Fibroblast of upper back skin (primary cell): ENCODE data around the gene FGD5.

Experiments used
- DNase-seq: peaks from one replicate; pipeline ENCODE4 v3.0.0-alpha.2; 2013

FGD5 gene

DNA sequence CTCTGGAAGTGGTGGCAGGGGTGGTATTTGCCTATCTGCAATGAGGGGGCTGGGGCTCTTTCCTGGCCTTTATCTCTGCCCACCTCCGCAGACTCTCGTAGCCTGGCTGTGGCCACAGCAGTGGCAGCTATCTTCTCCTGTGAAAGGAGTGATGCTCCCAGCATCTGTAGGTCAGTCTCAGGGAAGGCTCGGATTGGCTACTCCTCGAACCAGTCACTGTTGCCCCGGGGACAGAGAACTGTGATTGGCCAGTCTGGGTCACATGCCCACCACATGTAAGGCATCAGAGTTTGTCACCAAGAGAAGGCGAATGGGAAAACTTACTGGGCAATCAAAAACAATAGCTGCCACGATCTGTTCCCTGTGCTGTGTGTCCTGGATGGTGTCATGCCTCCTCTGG, 30.1 kb upstream of the FGD5 start:
- no peak for DNase-seq

DNA sequence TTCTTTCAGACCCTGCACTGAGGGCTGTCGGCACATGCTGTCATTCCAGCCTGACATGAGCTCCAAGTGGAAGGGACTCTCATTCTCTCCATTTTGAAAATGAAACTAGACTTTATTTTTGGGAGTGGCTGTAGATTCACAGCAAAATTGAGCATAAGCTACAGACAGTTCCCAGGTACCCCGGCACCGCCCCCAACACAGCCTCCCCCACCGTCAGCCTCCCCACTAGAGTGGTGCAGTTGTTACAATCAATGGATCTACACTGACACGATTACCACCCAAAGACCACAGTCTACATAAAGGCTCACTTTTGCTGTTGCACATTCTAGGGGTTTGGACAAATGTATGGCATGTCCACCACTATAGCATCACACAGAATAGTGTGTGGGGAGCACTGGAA, 29.5 kb upstream of the FGD5 start:
- no peak for DNase-seq

DNA sequence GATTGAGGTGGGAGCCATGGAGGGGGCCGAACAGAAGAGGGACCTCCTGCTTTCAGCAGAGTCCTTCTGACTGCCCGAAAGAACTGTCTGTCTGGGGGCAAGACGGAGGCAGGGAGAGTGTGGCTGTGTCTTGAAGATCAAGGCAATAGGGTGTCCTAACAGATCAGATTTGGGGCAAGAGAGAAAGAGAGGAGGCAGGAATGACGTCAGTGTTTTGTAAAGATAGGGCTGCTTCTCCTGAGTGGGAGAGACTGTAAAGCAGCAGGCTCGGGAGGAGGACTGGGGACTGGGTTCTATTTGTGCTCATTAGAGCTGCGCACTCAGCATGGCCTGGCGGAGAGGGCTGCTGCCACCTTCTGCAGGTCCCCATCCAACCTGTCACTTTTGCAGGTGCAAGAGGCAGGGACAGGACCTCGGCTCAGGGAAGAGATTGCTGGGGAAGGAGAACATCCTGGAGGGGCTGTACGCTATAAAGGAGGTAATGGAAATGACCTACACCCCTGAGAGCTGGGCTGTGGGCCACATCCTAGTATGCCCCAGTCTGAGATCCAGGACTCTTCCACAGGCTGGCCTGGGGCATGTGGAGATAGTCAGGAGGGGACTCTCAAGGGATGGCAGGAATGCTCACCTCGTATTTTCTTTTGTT, 29.0 kb upstream of the FGD5 start:
- DNase-seq: no peak

DNA sequence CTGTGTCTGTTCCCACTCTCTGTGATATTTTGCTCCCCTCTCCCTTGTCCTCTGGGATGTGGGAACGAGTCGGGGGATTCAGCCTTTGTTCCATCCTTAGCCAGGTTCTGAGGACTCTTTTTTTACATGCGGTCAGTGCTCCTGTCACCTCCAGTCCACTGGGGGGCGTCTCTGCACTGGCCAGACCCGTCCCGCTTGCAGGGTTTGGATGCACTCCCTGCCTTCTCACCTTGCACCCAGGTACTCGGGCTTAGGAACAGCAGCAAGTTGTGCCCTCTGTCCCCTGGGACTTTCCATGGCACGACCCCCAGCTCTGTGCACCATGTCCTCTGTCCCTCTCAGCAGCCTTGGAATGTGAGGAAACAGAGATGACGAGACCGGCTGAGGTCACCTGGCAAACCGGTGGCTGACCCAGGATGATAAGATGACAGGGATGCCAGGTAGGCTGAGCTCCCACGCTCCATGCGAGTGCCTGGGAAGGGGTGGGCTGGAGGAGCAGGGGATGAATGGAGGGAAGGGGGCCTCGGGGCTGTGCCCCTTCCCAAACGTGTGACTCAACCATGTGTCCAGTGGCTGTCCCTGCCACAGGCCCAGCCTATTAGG, 27.3 kb upstream of the FGD5 start:
- peak; percentile 12 for DNase-seq

DNA sequence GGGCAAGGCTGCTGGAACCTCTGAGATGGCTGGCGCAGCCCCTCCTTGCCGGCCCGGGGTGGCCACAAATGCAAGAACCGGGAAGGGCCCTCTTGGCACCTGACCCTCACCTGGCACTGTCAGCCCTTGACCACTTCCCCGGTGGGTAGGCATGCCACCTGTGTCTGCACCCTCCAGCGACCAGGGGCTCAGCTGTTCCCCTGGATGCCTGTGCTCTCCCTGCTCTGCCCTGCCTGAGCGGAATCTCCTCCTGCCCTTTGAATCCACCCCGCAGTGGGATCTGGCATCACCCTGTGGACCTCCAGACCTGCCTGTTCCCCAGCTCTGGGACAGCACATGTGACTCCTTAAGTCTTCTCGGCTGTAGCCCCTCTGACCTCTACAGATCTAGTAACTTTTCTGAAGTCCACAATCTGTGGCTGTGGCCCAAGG, 26.1 kb upstream of the FGD5 start:
- DNase-seq: no peak

DNA sequence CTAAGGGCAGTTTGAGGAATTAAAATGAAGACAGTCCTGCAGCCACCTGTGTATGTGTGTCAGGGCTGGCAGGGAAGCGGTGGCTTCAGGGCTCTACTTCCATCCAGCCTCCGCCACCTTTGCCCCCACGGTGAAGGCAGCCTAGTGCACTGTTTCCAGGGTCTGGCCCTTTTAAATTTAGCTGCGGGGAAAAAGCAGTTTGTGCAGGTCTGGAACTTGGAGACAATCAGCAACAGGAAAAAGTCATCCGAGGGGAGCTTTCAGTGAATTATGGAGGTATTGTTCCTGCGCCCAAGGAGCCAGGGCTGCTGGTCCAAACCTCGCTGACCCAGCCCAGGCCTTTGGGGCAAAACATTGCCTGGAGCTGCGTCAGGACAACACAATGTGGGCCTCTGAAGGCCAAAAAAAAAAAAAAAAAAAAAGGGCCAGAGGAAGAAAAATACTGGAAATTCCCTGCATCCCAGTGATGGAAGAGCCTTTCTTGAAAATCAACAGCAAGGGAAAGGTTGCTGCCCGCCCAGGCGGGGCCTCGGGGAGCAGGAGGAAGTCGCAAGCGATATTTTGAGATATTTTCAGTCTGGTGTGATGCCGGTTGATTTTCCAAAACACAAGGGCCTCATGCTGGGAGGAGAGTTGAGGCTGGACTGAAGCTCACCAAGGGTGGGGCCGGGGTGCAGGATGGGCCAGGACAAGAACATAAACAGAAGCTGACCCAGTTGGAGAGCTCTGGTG, 25.5 kb upstream of the FGD5 start:
- DNase-seq: no peak

DNA sequence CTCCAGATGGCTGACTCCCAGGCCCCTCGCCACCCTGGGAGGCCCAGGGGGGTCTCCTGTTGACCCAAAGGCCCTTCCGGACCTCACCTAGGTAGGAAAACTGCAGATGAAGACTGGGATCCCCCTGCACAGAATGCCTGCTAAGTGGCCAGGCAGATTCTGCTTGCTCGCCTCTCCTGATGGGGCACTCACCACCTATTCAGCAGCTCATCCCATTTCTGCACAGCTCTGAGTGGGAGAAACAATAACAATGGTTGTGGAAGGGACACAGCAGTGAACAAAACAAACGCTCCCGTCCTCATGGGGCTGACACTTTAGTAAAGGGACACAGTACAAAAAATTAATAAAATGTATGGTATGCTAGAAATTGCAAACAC, 24.9 kb upstream of the FGD5 start:
- DNase-seq: no peak

DNA sequence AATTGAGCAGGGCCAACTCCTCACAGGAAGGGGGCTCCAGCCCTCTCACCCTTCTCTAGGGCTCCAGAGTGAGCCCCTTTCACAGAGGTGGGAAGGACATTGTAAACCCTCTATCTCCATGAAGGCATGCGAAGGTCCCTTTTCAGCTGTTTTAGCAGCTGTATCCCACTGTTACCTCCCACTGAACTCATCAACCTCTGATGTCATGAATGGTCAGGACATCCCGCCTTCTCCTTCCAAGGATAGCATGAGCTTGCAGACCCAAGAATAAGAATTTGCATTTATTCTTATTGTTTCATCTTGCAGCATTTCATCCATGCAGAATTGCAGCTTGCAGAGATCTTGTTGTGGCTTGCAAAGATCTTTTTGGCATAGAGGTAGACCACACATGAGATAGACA, 24.3 kb upstream of the FGD5 start:
- DNase-seq: no peak

DNA sequence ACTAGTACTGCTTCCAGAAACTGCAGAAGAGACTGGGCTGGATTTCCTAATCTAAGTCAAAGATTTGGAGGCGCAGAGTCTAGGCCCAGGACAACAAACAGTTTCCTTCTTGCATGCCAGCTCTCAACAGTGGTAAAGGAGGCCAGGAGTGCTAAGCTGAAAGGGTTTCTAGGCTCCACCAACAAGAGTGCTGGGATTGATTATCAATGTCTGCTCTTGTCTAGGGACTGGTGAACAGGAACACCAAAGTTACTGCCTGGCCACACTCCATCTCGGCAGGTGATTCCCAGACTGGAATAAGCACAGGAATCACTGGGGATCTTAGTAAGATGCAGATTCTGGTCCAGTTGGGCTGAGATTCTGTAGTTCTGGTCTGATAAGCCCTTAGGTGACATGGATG, 22.8 kb upstream of the FGD5 start:
- DNase-seq: no peak

DNA sequence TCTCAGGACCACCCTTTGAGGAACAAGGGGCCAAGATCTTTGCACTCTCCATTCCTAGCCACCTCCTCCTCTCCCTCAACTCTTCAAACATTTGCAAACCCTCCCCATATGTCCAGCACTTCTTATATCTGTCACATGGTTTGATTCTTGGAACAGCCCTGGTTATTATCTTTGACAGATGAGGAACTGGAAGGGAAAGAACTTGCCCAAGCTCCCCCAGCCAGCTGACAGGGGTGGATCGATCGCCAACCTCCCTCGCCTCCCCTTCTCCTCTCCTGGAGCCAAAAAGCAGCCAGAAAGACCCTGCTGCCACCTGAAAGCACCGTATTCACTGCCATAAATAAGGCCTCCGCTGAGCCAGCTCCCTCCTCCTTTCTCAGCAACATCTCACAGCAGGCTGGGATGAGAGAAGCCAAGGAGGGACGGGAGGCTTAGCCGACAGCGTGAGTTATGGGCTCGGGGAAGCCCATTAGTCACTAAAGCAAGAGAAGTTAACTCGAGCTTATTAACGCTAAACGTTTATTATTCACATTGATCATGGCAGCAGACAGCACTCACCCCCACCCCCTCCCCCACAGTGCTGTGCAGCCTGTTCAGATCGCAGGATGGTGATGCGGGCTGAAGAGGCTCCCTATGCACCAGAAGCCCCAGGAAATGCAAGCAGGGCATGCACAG, 22.2 kb upstream of the FGD5 start:
- DNase-seq: no peak

DNA sequence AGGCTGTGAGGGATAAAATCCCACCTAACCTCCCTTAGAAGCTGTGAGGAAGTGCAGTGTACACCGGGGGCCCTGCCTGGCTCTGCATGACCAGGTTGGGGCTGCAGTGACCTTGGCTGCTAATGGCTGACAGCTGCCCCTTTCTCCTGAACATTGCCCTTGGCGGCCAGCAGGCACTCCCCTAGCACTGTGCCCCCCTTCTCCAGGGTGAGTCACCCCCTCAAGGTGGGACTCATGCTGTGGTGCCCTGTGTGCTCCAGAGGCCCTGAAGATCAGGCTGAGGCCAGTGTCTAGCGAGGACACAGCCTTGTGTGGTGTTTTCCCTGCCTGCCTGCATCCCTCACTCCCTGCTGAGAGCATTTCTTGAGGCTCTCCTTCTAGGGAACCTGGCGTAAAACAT, 21.0 kb upstream of the FGD5 start:
- no peak for DNase-seq

DNA sequence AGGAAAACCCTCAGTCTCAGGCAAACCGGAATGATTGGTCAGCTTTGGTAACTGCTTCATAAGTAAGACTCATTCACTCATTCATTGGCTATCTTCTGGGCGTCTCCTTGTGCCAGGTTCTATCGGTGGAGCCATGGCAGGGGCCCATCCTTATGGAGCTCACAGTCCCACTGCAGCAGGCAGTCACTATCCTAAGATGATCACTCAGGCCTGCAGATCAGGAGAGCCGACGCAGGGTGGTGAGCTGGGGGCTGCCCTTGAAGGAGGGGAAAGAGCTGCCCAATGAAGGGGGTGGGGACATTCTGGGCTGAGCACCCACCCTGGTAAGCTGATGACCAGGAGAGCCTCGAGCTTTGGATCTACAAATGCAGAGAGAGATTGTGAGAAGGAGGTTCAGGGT, 20.5 kb upstream of the FGD5 start:
- DNase-seq: no peak

DNA sequence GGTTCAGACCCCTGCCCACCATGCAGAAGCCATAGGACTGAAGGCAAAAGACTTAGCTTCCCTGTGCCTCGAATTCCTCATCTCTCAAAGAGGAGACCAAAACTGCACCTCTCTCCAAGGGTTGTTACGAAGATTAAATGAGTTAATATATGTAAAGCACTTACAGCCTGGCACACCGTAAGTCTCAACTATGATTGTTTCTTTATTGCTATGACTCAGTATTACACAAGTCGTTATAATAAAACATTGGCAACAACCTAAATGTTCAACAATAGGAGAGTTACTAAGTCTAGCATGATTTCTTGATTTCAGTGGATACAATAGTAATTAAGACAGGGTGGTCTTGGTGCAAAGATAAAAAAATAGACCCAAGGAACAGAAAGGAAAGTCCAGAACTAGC, 19.6 kb upstream of the FGD5 start:
- no peak for DNase-seq

DNA sequence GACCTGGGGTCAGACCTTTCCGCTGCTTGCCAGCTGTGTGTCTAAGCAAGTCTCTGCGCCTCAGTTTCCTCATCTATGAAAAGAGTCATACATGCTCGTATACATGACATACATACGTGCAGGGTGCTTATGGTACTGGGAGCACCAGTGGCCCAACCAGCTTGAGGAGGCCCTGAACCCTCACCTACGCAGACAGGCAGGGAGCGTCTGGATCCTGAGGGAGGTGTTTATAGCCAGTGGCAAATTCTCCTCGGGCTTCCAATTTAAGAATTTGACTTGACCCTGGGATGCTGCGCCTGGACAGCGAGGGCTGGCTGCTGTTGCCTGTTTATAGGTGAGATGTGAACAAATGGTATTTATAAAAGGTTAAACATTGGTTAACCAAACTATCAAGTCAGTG, 17.7 kb upstream of the FGD5 start:
- no peak for DNase-seq

DNA sequence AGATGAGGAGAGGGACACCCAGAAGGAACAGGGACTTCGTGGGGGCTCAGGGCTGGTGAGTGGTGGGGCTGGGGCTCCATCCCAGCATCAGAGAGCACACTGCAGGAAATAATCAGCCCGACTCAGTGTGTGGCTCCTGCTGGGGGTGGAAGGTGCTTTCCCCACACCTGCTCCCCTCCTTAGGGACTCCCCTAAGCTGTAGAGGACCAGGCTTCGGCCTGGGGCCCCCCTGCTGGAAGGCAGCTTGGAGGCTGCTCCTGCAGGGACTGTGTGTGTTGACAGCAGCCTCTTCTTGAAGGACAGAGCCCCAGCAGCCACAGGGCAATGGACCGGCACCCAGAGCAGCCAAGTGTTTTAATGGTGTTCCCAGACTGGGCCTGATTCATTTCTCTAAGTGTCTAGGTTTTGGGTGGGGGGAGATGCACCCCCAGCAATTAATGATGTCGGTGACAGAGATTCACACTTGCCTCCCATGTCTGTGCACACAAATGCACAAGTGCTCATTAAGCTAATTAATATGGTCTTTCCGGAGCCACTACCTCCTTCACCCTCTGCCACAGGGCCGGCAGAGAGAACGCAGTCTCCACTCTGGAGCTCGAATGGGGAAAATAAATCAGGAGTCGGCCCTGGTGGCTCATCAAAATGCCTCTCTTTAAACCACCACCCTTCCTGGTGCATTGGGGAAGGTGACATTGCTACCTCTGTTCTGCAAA, 16.9 kb upstream of the FGD5 start:
- DNase-seq: no peak

DNA sequence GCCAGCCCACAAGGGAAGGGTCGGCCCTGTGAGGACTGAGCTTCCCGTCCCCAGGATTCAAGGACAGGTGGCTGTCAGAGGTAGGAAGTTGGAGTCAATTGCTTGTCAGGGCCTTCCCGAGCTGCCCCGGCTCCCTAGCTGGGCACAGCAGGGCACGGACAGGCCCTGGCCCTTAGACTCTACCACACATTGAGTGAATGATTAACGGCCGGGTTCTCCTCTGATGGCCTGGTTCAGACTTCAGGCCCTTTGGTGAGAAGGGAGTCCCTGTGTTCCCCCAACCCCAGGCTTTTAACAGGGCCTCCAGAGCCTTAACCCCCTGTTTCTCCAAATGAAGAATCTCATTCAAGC, 16.4 kb upstream of the FGD5 start:
- DNase-seq: no peak

DNA sequence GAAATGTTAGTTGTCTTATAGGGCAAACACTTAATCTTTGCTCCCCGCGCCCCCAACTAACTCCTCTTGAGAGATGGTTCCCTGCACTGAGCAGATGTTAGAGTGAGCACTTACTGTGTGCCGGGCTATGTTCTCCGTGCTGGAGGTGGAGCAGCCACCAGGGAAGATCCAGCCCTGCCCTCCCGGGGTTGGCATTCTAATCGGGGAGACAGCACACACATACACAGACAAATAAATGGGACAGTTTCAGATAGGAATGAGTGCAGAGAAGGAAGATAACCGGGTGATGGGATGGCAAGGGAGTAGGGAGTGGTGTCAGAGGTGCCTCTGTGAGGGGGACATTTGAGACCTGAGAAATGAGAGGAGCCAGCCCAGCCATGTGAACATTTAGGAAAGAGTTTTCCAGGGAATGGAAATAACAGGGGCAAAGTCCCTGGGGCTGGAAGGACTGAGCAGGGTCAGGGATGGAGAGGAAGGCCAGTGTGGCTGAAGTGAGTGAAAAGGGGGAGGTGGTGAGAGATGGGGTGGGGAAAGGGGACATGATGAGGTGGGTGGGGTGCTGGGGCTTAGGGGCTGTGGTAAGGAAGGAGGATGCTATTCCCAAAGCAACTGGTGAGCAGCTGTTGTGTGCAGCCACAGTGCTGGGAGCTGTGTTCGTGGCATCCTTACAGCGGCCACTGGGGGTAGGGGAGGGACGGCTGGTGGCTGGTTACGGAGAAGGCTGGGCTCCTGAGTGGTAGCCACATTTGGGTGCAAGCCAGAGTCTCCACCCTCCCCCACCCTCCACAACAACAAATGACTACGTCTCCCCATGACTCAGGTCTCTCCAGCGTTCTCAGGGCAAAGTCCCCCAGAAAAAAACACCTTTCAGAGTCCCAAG, 15.4 kb upstream of the FGD5 start:
- DNase-seq: peak; percentile 40

DNA sequence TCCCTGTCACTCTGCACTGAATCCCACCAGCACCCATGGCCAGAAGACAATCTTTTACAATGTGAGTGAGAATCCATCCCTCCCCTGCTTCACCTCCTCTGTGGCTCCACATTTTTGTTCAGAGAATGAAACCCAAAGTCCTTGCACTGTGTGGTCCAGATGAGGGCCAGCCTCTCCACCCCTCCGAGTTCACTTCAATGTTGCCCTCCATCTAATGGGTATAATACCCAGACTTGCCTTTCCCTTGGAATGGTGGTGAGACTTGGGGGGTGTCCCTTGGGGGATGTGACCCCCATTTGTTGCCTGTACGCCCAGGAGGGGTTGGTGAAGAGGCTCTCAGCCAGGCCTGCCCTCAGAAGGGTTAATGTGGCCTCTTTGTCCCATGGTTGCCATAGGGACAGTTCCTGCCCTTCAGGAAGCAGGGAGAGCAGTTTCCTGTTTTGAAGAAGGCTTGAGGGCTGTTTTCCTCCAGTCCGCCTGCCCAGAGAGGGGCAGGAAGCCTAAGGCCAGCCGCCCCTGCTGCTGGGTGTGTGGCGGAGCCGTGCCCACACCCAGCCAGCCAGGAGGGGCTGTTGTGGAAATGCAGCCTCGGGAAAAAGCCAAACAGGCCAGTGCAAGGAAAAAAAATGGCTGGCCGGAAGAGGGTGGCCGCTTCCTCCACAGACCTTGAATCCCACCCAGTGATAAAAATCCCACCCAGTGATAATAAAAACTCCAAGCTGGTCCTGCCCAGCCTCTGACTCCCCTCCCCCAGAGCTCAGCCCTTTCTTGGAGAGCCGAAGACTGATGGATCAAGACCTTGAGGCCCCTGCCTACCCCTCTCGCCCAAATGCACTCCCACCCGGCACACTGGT, 14.6 kb upstream of the FGD5 start:
- DNase-seq: no peak

DNA sequence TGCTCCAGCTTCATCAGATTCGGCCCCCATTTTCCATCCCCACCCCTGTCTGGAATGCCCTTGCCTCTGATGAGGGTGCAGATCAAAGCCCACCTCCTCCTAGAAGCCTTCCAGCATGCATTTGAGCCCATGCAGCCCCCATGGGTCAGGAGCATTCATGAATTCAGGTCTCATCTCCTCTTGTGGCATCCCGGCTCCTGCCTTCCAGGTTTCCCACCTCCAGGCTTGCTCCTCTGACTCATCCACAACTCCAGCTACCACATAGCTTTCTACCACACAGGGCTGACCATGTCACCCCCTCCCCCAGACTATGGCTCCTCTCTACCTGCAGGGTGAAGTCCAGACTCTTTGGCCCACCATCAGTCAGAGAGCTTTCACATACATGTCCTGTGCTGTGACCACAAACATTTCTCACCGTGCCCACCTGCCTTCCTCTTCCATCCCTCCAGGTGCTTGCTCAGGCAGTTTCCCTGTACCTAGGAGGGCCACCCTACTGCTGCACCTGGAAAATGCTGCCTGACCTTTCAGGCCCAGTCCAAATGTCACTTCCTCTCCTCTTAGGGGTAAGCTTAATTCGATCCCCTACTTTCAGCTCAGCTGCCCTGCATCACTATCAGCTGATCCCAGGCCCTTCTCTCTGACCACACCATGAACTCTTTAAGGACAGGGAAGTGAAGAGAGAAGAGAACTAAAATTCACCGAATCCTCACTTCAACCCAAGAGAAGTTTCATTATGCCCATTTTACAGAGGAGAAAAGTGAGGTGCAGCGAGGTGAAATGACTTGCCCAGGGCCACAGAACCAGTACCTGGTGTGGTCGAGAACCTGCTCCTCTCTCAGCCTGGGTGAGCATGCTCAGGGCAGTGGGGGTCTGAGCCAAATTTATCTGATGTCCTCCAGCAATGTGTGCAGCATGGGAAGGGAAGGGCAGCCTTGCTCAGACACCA, 13.7 kb upstream of the FGD5 start:
- no peak for DNase-seq

DNA sequence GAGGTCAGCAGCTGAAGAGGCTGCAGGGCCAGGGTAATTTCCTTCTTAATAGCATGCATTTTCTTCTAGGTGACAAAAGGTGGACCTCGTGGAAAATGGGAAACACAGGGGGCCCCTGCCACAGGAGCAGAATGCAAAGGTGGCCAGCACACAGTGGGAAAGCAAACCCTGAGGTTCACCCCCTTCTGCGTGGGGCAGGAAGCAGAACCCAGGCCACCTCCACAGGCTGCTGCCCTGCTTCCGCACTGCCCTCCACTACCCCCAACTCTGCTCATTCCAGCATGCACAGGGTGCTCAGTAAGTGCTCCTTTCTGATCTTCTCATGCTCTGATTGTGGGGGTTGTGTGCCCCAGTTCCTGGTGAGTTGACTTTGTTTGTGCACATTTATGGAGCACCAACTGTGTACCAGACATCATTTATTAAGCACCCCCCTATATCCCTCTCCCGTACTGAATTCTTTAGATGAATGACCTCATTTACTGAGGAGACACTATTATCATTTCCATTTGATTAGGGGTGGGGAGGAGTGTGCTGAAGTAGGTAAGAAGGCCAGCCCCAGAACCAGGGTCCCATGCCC, 12.7 kb upstream of the FGD5 start:
- DNase-seq: no peak
